ENCODE data around the gene CCDC7. TPM values are rescaled to one million over a fixed set of nuclear protein-coding genes. Genes with fewer than 3 reads are reported as not detected.
"Not testable (repeated sequence)": the region's sequence is repeated elsewhere in the genome, so short reads cannot be mapped to it uniquely, and the experiment has no call there.

Gene CCDC7
- total RNA-seq, 2 experiments from 2014 or later: 5.2 to 5.8 TPM

GRCh38 chr10:32419615-32420014 is 26.3 kb upstream of the CCDC7 start:
- no peak for DNase-seq
- Mint-ChIP-seq H3K9me3 (peaks cover 10% of the 10 kb centered on the region), H3K36me3 (peaks cover 4% of the 10 kb centered on the region), H3K27ac (no peak overlapping the region), H3K4me1 (no peaks in the 10 kb centered on the region), H3K27me3 (no peaks in the 10 kb centered on the region), H3K4me3 (no peak overlapping the region)

- H3K4me3 Mint-ChIP-seq: no peak overlapping the region
- peaks cover 11% of the 10 kb centered on the region for H3K9me3 Mint-ChIP-seq
- no peaks in the 10 kb centered on the region for H3K4me1 Mint-ChIP-seq
- H3K36me3 Mint-ChIP-seq: peaks cover 4% of the 10 kb centered on the region
- DNase-seq: no peak
- H3K27me3 Mint-ChIP-seq: no peaks in the 10 kb centered on the region
- H3K27ac Mint-ChIP-seq: no peak overlapping the region
Measured at GRCh38 chr10:32426186-32426585, 19.8 kb upstream of the CCDC7 start.

GRCh38 chr10:32433542-32433941 is 12.4 kb upstream of the CCDC7 start:
- no peak overlapping the region for H3K4me3 Mint-ChIP-seq
- H3K9me3 Mint-ChIP-seq: peaks cover 1% of the 10 kb centered on the region
- peaks cover 6% of the 10 kb centered on the region for H3K4me1 Mint-ChIP-seq
- H3K27me3 Mint-ChIP-seq: no peaks in the 10 kb centered on the region
- no peaks in the 10 kb centered on the region for H3K36me3 Mint-ChIP-seq
- H3K27ac Mint-ChIP-seq: no peak overlapping the region
- DNase-seq: no peak

- H3K27me3 Mint-ChIP-seq: no peaks in the 10 kb centered on the region
- H3K27ac Mint-ChIP-seq: no peak overlapping the region
- H3K36me3 Mint-ChIP-seq: no peaks in the 10 kb centered on the region
Measured at GRCh38 chr10:32436215-32436614, 9.7 kb upstream of the CCDC7 start.

GRCh38 chr10:32437334-32437733 is 8.6 kb upstream of the CCDC7 start:
- DNase-seq: no peak
- Mint-ChIP-seq H3K4me3 (no peak overlapping the region), H3K9me3 (no peaks in the 10 kb centered on the region), H3K27ac (no peak overlapping the region), H3K36me3 (no peaks in the 10 kb centered on the region), H3K4me1 (peaks cover 6% of the 10 kb centered on the region), H3K27me3 (no peaks in the 10 kb centered on the region)

More at GRCh38 chr10:32436215-32436614, 9.7 kb upstream of the CCDC7 start:
- H3K4me1 Mint-ChIP-seq: peaks cover 6% of the 10 kb centered on the region
- no peak for DNase-seq
- H3K9me3 Mint-ChIP-seq: no peaks in the 10 kb centered on the region
- no peak overlapping the region for H3K4me3 Mint-ChIP-seq

- Mint-ChIP-seq H3K27ac (peak overlapping the region; percentile 98), H3K4me3 (peak overlapping the region; percentile 98), H3K27me3 (no peaks in the 10 kb centered on the region), H3K9me3 (no peaks in the 10 kb centered on the region), H3K4me1 (peaks cover 12% of the 10 kb centered on the region), H3K36me3 (peaks cover 5% of the 10 kb centered on the region)
- no peak for DNase-seq
Measured at GRCh38 chr10:32445036-32445435, 904 bp upstream of the CCDC7 start.

GRCh38 chr10:32446536-32447406 is 831 bp downstream of the CCDC7 start:
- Mint-ChIP-seq H3K9me3 (no peaks in the 10 kb centered on the region), H3K36me3 (peaks cover 5% of the 10 kb centered on the region), H3K27me3 (no peaks in the 10 kb centered on the region), H3K27ac (peak overlapping the region; percentile 98), H3K4me1 (peaks cover 12% of the 10 kb centered on the region), H3K4me3 (peak overlapping the region; percentile 98)
- no peak for DNase-seq

- no peak overlapping the region for H3K27ac Mint-ChIP-seq
- DNase-seq: no peak
- H3K27me3 Mint-ChIP-seq: no peaks in the 10 kb centered on the region
- peaks cover 16% of the 10 kb centered on the region for H3K4me1 Mint-ChIP-seq
- H3K36me3 Mint-ChIP-seq: peaks cover 36% of the 10 kb centered on the region
- no peaks in the 10 kb centered on the region for H3K9me3 Mint-ChIP-seq
- H3K4me3 Mint-ChIP-seq: no peak overlapping the region
Measured at GRCh38 chr10:32454148-32454547, 8.2 kb downstream of the CCDC7 start.

GRCh38 chr10:32459051-32459698 is 13.2 kb downstream of the CCDC7 start:
- H3K4me3 Mint-ChIP-seq: no peak overlapping the region
- H3K27me3 Mint-ChIP-seq: no peaks in the 10 kb centered on the region
- H3K9me3 Mint-ChIP-seq: no peaks in the 10 kb centered on the region
- peaks cover 32% of the 10 kb centered on the region for H3K4me1 Mint-ChIP-seq
- H3K27ac Mint-ChIP-seq: no peak overlapping the region
- H3K36me3 Mint-ChIP-seq: peaks cover 30% of the 10 kb centered on the region
- DNase-seq: no peak

- H3K36me3 Mint-ChIP-seq: peaks cover 30% of the 10 kb centered on the region
- no peaks in the 10 kb centered on the region for H3K9me3 Mint-ChIP-seq
- DNase-seq: no peak
- peaks cover 32% of the 10 kb centered on the region for H3K4me1 Mint-ChIP-seq
- no peak overlapping the region for H3K4me3 Mint-ChIP-seq
- H3K27ac Mint-ChIP-seq: no peak overlapping the region
- H3K27me3 Mint-ChIP-seq: no peaks in the 10 kb centered on the region
Measured at GRCh38 chr10:32461203-32461602, 15.3 kb downstream of the CCDC7 start.

- peaks cover 30% of the 10 kb centered on the region for H3K36me3 Mint-ChIP-seq
- no peak overlapping the region for H3K27ac Mint-ChIP-seq
- H3K27me3 Mint-ChIP-seq: no peaks in the 10 kb centered on the region
- H3K9me3 Mint-ChIP-seq: no peaks in the 10 kb centered on the region
- no peak for DNase-seq
- H3K4me1 Mint-ChIP-seq: no peaks in the 10 kb centered on the region
- no peak overlapping the region for H3K4me3 Mint-ChIP-seq
Measured at GRCh38 chr10:32471232-32471631, 25.3 kb downstream of the CCDC7 start.

- Mint-ChIP-seq H3K27ac (no peak overlapping the region), H3K36me3 (peaks cover 51% of the 10 kb centered on the region), H3K4me1 (no peaks in the 10 kb centered on the region), H3K9me3 (peaks cover 22% of the 10 kb centered on the region), H3K4me3 (no peak overlapping the region), H3K27me3 (no peaks in the 10 kb centered on the region)
- DNase-seq: no peak
Measured at GRCh38 chr10:32477499-32477898, 31.6 kb downstream of the CCDC7 start.

GRCh38 chr10:32481606-32482005 is 35.7 kb downstream of the CCDC7 start:
- DNase-seq: no peak
- Mint-ChIP-seq H3K4me1 (no peaks in the 10 kb centered on the region), H3K27ac (no peak overlapping the region), H3K4me3 (no peak overlapping the region), H3K36me3 (peaks cover 72% of the 10 kb centered on the region), H3K9me3 (peaks cover 33% of the 10 kb centered on the region), H3K27me3 (no peaks in the 10 kb centered on the region)

GRCh38 chr10:32483019-32483502 is 37.1 kb downstream of the CCDC7 start:
- DNase-seq, H3K4me1 Mint-ChIP-seq, H3K27me3 Mint-ChIP-seq, H3K27ac Mint-ChIP-seq, H3K4me3 Mint-ChIP-seq: not testable (repeated sequence)
- Mint-ChIP-seq H3K9me3 (peaks cover 36% of the 10 kb centered on the region), H3K36me3 (peaks cover 72% of the 10 kb centered on the region)

GRCh38 chr10:32488038-32488437 is 42.1 kb downstream of the CCDC7 start:
- not testable (repeated sequence) for DNase-seq, H3K27me3 Mint-ChIP-seq, H3K4me3 Mint-ChIP-seq, H3K27ac Mint-ChIP-seq, H3K4me1 Mint-ChIP-seq
- Mint-ChIP-seq H3K9me3 (peaks cover 21% of the 10 kb centered on the region), H3K36me3 (peaks cover 58% of the 10 kb centered on the region)
